ENCODE data around the gene FAR2.

- TF ChIP-seq CTCF (IDR thresholded peaks at IDR 0.05) (no peak), EP300 (IDR thresholded peaks at IDR 0.05) (no peak), POLR2AphosphoS5 (IDR thresholded peaks at IDR 0.05) (no peak), POLR2A (IDR thresholded peaks at IDR 0.05) (no peak)
Observed at GRCh38 chr12:29306266-29306665, 157.2 kb downstream of the FAR2 start.
